Right lobe of liver (tissue), 4 donors: ENCODE data around the gene ARHGAP20.

Experiments
- CTCF ChIP-seq, 4 donors: fragments of 200-600 bp in 3 of 4; fragments of 450-650 bp in 1 of 4; IDR thresholded peaks; one replicate each; pipeline versions ENCODE4 v1.5.1 to v1.8.0; 2016 to 2022; ENCODE audit warnings: antibody characterized with exemption in 4 of 4, mild to moderate bottlenecking in 2 of 4
- POLR2A ChIP-seq: fragments of 450-650 bp; IDR thresholded peaks from one replicate; pipeline ENCODE4 v1.6.1; 2017; ENCODE audit warnings: antibody characterized with exemption, mild to moderate bottlenecking
- donor health status: DM: no; HTN: no; CAD: no.
- donor health status: DM: no; HTN: no; CAD: no.
- donor health status: DM: no; HTN: yes; CAD: no.

- TF ChIP-seq POLR2A (no peak), CTCF (IDR thresholded peaks at IDR 0.05) (no peak)
Observed at GRCh38 chr11:110566577-110566976, 145.7 kb downstream of the ARHGAP20 start.
